Measurements from ENCODE around the gene PSIP1.
A peak's percentile ranks its signal among the peaks of the same experiment; 100 is the strongest.
"Not testable (repeated sequence)": the region's sequence is repeated elsewhere in the genome, so short reads cannot be mapped to it uniquely, and the experiment has no call there.

PSIP1 gene

DNA sequence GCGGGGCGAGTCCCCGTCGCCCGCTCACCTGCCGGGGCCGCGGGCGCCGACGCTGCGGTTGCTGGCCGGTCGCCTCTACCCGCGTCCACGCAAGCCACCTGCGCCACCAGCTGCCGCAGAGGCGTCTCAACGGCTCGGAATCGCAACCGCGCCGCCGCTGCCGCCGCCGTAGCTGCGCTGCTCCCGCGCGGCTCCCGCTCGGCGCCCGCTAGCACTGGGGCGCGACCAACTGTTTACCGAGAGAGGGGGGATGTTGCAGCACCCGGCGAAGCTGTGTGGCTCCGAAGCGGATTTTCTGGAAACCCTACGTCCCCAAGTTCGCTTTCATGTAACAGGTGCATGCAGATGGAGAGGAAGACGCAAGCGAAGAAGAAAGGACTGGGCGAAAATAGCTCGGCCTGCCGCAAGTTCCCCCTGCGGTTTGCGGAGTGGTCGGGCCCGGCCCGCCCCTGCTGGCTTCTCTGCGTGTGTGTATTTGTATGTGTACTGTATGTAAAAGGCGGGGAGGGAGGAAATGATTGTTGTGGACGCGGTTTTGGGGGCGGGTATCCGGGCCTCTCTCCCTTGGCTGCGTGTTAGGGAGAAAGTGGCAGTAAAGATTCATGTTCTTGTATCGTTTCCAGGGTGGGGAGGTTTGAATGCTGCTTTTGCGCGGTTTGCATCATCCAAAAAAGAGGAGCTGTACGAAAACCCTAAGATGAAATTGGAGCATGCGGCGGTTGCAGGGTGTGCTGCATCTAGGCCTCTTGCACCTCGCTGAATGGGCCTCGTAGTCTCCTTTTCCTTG, at the start of gene PSIP1:
Gene PSIP1 (minus strand): TSS at position 182 of the 787 bp plus-strand sequence. CDS start 782 bp downstream, outside the sequence.
- DNase-seq: no peak

- no peak for DNase-seq
Observed at GRCh38 chr9:15553528-15553898, 42.7 kb upstream of the PSIP1 start.

GRCh38 chr9:15552636-15553527, 42.1 kb upstream of the PSIP1 start, which contains the start of gene CCDC171:
TSS of gene CCDC171 (plus strand) at chr9:15553043. CDS start at chr9:15564089, 11,046 bp downstream.
- DNase-seq: peak; percentile 77

GRCh38 chr9:15549611-15550010, 38.8 kb upstream of the PSIP1 start:
- DNase-seq: no peak

DNA sequence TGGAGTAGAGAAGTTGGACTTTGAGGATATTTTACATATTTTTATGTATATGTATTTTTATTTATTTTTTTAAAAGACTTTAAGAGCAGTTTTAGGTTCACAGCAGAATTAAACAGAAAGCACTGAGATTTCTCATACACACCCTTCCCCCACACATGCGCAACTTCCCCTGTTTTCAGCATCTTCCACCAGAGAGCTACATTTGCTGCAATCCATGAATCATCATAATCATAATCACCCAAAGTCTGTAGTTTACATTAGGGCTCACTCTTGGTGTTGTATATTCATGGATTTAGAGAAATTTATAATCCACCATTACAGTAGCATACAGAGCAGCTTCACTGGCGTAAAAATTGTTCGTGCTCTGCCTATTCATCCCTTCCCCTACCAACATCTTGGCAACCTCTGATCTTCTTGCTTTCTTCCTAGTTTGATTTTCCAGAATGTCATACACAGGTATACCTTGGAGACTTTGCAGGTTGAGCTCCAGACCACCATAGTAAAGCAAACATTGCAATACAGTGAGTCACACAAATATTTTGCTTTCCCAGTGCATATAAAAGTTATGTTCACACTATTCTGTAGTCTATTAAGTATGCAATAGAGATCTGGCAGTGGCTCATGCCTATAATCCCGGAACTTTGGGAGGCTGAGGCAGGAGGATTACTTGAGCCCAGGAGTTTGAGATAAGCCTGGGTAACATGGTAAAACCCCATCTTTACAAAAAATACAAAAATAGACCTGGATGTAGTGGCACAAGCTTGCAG, 32.5 kb upstream of the PSIP1 start:
- DNase-seq: no peak

DNA sequence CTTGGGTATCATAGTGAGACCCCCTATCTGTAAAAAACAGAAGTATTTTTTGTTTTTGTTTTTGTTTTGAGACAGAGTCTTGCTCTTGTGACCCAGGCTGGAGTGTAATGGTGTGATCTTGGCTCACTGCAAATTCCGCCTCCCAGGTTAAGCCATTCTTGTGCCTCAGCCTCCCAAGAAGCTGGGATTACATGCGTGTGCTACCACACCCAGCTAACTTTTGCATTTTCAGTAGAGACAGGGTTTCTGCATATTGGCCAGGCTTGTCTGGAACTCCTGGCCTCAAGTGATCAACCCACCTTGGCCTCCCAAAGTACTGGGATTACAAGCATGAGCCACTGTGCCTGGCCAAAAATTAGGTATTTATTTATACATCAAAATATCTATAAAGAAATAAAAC, 31.9 kb upstream of the PSIP1 start:
- no peak for DNase-seq

- DNase-seq: no peak
Observed at GRCh38 chr9:15541872-15542271, 31.1 kb upstream of the PSIP1 start.

DNA sequence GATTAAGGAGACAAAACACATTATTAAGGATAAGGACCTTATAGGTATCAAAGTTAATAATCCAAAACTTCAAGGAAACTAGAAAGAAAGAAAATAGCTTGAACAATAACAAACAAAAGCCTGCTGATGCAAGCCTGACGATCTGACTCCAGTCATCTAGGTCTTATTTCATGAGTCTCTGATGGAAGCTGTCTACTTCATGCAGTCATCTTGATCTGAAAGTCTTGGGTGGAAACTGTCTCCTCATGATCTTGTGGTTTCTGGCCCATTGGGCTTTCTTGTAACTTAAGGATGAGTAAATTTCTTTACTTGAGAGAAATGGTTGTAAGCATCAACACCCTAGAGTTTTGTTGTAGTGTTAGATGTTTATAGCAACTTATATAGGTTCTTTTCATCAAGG, 20.6 kb upstream of the PSIP1 start:
- DNase-seq: no peak

DNA sequence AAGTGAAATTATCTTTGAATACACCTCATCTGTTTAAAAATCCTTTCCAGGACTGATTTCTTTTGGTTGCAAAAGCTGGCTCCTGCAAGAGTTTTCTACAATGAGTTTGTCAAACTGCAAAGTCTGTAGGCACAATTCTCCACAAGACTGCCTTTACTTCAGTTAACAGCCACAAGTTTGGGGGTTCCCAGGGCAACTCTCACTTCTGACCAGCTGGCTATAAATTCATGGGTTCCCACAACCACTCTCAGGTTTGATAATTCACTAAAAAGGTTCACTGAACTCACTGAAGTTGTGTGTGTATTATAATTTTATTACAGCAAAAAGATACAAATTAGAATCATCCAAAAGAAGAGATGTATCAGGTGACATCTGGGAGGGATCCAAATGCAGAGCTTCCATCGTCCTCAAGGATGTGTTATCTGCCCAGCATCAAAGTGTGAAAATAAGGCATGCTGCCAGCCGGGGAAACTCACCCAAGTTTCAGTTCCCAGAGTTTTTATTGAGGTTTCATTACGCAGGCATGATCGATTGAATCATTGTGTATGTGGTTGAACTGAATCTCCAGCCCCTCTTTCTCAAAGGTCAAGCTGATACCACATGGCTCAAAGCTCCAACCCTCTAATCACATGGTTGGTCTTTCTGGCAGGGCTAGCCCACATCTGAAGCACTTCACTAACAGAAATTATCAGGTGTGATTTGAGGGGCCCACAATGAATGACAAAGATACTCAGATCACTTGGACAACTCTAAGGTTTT, 19.0 kb upstream of the PSIP1 start:
- DNase-seq: no peak

- DNase-seq: not testable (repeated sequence)
Observed at GRCh38 chr9:15527035-15527434, 16.3 kb upstream of the PSIP1 start.

GRCh38 chr9:15525958-15526357, 15.2 kb upstream of the PSIP1 start:
- DNase-seq: no peak

GRCh38 chr9:15524845-15525455, 14.2 kb upstream of the PSIP1 start:
- DNase-seq: no peak

DNA sequence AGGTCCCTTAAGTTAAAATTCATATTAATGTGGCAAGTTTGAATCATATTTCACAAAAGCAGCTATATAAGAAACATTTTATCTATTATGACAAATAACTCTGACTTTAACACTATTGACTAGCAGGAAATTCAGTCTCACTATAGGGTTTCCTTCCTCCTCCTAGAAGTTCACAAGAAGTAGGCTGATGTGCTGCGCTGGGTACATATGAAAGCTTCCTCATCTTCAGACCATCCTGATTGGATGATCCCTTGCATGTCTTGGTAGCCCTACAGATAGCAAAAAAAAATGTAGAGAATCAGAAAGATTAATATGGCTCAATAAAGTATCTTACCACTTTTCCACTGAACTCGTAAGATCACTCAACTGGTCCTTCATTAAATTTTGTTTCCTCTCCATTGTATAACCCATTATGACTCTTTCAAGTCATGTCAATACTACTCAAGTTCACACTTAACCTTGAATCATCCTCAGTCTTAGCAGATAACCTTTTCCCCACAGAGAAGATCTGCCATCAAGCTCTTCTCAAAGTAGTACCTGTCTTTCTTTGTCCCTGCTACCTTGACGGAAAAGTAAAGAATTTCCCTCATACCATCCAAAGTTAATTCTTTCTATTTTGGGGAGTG, 11.5 kb upstream of the PSIP1 start:
- DNase-seq: no peak

DNA sequence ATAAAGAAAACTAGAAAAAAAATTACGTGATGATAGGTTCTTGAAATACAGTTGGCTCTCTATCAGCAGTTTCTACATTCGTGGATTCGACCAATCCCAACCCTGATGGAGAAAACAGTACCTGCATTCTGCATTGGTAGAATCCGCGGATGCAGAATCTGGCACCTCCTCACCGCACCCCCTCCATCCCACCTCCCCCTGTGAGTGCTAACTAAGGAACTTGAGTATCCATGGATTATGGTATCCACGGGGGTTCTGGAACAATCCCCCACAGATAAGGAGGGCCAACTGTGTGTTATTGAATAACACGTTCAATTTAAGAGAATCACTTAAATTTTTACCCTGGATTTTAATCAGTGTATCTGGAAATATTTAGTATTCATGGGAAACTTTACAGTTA, 10.5 kb upstream of the PSIP1 start:
- DNase-seq: no peak

GRCh38 chr9:15519831-15520230, 9.1 kb upstream of the PSIP1 start:
- no peak for DNase-seq

DNA sequence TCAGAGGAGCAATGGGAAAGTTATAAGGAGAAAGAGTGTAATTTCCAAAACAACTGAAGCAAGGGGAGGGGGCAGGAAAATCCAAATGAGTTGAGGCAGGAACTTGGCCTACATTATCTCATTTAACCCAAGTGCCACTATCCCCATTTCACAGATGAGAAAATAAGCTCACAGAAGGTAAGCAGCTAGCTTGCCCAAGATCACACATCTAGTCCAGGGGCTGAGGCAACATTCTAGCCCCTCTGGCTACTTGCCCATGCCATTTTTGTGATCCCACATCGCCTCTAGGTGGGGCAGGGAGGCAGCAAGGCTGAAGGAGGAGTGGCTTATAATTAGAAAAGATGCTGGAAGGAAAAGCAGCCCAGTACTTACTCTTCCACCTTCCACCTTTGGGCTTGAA, 2.6 kb upstream of the PSIP1 start:
- no peak for DNase-seq

- DNase-seq: no peak
Observed at GRCh38 chr9:15512889-15513288, 2.1 kb upstream of the PSIP1 start.

GRCh38 chr9:15512204-15512603, 1.4 kb upstream of the PSIP1 start:
- DNase-seq: no peak

GRCh38 chr9:15509931-15510788, 610 bp downstream of the PSIP1 start:
- no peak for DNase-seq

DNA sequence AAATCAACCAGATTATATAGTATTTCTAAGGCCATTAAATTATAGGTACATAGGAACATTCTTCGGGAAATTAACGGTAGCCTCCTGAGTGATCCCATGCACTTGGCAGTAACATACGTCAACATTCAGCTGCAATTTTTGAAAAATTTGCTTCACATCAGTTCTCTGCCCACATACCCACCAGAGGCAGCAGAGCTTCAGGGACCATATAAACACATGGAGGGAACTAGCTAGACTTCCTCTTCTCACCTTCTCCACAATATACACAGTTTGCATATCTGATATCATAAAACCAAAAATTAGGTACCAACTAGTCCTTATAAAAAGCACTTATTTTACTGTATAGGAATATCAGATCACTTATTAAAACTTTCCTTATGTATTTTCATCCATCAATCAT, 4.8 kb downstream of the PSIP1 start:
- DNase-seq: no peak

DNA sequence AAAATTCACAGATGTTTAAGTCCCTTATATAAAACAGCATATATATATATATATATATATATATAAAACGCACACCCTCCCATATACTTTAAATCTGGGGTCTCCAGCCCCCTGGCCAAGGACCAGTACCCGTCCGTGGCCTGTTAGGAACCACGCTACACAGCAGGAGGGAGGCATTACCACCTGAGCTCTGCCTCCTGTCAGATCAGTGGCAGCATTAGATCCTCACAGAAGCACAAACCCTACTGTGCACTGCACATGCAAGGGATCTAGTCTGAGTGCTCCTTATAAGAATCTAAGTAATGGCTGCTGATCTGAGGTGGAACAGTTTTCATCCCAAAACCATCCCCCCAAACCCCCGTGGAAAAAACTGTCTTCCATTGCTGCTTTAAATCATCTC, 9.0 kb downstream of the PSIP1 start:
- DNase-seq: no peak
